HCT116 (cell line): ENCODE measurements around the gene ESD. TPM values are rescaled to one million over a fixed set of nuclear protein-coding genes. Genes with fewer than 3 reads are reported as not detected.
"Not testable (repeated sequence)": the region's sequence is repeated elsewhere in the genome, so short reads cannot be mapped to it uniquely, and the experiment has no call there.

Source experiments
- ATAC-seq: fragments of 200-7000 bp; cut with Tn5 transposase; 2 replicates; pipeline ENCODE4 v1.9.1; 2020; ENCODE audit warnings: mild to moderate bottlenecking, moderate library complexity
- BruUV-seq: library from RNA; stranded (reverse); fragments of 400-500 nt; replicated peaks from 2 replicates; lab custom pipeline; 2021; lab: Mats Ljungman, UMichigan
- CTCF ChIA-PET: fragments of 300-600 bp; sonication (Branson Sonifier 250); formaldehyde crosslinking; loops from one replicate; lab custom pipeline; 2021; ENCODE audit warnings: antibody characterized with exemption; lab: Charles Lee
- POLR2A ChIA-PET: fragments of 300-600, 350-600 bp; sonication (Branson Sonifier 250); formaldehyde crosslinking; loops from one replicate; lab custom pipeline; 2021; ENCODE audit warnings: antibody characterized with exemption; lab: Charles Lee
- RAD21 ChIA-PET, 2 experiments: fragments of 300-600 bp; sonication (Branson Sonifier 250); formaldehyde crosslinking; loops; one replicate each; lab custom pipeline; 2023; ENCODE audit warnings: low total read pairs in 2 of 2; ENCODE audit not compliant: uncharacterized antibody in 2 of 2, unreplicated experiment in 2 of 2, low non-redundant PET in 1 of 2; lab: Charles Lee
- DNase-seq: peaks from one replicate; pipeline ENCODE4 v3.0.0-alpha.2; 2010; ENCODE audit warnings: low read depth, low spot score
- H2AFZ ChIP-seq: fragments of 200-600 bp; shearing (Covaris generic), sonication (generic); 2 replicates; pipeline ENCODE4 v1.6.1; 2017; ENCODE audit warnings: low read depth, mixed run types, mixed read lengths, antibody characterized with exemption, low read length; ENCODE audit not compliant: poor library complexity, severe bottlenecking
- H3K27ac ChIP-seq: 2 replicates; pipeline ENCODE4 v1.5.1; 2012; ENCODE audit warnings: low read depth, low read length
- H3K27me3 ChIP-seq: fragments of 200-600 bp; sonication (generic); 2 replicates; pipeline ENCODE4 v1.6.1; 2016; ENCODE audit warnings: mixed run types, low read length, mixed read lengths; ENCODE audit not compliant: insufficient read depth
- H3K36me3 ChIP-seq, 2 experiments: fragments of 200-500 bp in 1 of 2; fragments of 200-600 bp in 1 of 2; sonication (Bioruptor generic) in 1 of 2; sonication (generic) in 1 of 2; 2 replicates each; pipeline versions ENCODE4 v1.5.1 to v1.6.1; 2014 to 2016; ENCODE audit warnings: low read length in 2 of 2, inconsistent platforms in 1 of 2, mixed read lengths in 1 of 2, mixed run types in 1 of 2; ENCODE audit not compliant: insufficient read depth in 2 of 2, control insufficient read depth in 1 of 2
- H3K4me1 ChIP-seq, 2 experiments: fragments of 200-600 bp in 1 of 2; sonication (generic) in 1 of 2; 2 replicates each; pipeline versions ENCODE4 v1.5.1 to v1.6.1; 2012 to 2017; ENCODE audit warnings: low read length in 2 of 2, inconsistent platforms in 1 of 2, mild to moderate bottlenecking in 1 of 2, mixed read lengths in 1 of 2, mixed run types in 1 of 2, moderate library complexity in 1 of 2; ENCODE audit not compliant: insufficient read depth in 2 of 2, control insufficient read depth in 1 of 2
- H3K4me2 ChIP-seq: fragments of 200-600 bp; sonication (generic); 2 replicates; pipeline ENCODE4 v1.6.1; 2017; ENCODE audit warnings: mixed run types, low read length, mixed read lengths
- H3K4me3 ChIP-seq, 2 experiments: fragments of 200-600 bp in 1 of 2; sonication (generic) in 1 of 2; replicated peaks in 1 of 2; 2 replicates each; pipeline ENCODE4 v1.5.1; 2011 to 2016; ENCODE audit warnings: low read length in 2 of 2, control low read depth in 1 of 2, low read depth in 1 of 2, mild to moderate bottlenecking in 1 of 2, mixed read lengths in 1 of 2, mixed run types in 1 of 2
- H3K79me2 ChIP-seq: fragments of 200-600 bp; sonication (generic); 2 replicates; pipeline ENCODE4 v1.6.1; 2017; ENCODE audit warnings: mild to moderate bottlenecking, mixed run types, low read length, moderate library complexity, mixed read lengths; ENCODE audit not compliant: insufficient read depth
- H3K9ac ChIP-seq: fragments of 200-600 bp; sonication (generic); 2 replicates; pipeline ENCODE4 v1.6.1; 2016; ENCODE audit warnings: low read length, mixed read lengths
- H3K9me2 ChIP-seq: fragments of 200-600 bp; sonication (generic), shearing (Covaris generic); 2 replicates; pipeline ENCODE4 v1.6.1; 2017; ENCODE audit warnings: mixed run types, mild to moderate bottlenecking, moderate library complexity; ENCODE audit not compliant: insufficient read depth
- H3K9me3 ChIP-seq, 2 experiments: fragments of 200-500 bp in 1 of 2; fragments of 200-600 bp in 1 of 2; sonication (Bioruptor generic) in 1 of 2; sonication (generic) in 1 of 2; 2 replicates each; pipeline ENCODE4 v1.6.1; 2014 to 2017; ENCODE audit warnings: low read length in 2 of 2, mixed read lengths in 2 of 2, inconsistent platforms in 1 of 2, low read depth in 1 of 2, mild to moderate bottlenecking in 1 of 2, mixed run types in 1 of 2, moderate library complexity in 1 of 2; ENCODE audit not compliant: control insufficient read depth in 1 of 2, insufficient read depth in 1 of 2
- H4K20me1 ChIP-seq: fragments of 200-600 bp; sonication (generic), shearing (Covaris generic); 2 replicates; pipeline ENCODE4 v1.6.1; 2017; ENCODE audit warnings: mixed run types, mild to moderate bottlenecking, moderate library complexity; ENCODE audit not compliant: insufficient read depth
- CBX3 ChIP-seq: IDR thresholded peaks from 2 replicates; pipeline ENCODE4 v1.6.1; 2012; ENCODE audit warnings: low read depth
- CEBPB ChIP-seq: IDR thresholded peaks from 2 replicates; pipeline ENCODE4 v1.6.1; 2012; ENCODE audit warnings: low read depth
- FOSL1 ChIP-seq: IDR thresholded peaks from 2 replicates; pipeline ENCODE4 v1.6.1; 2012; ENCODE audit warnings: low read depth
- POLR2A ChIP-seq: IDR thresholded peaks from 2 replicates; pipeline ENCODE4 v1.7.0; 2011; ENCODE audit warnings: borderline replicate concordance; ENCODE audit not compliant: insufficient read depth, insufficient read length; ENCODE audit errors: extremely low read depth
- POLR2AphosphoS5 ChIP-seq: IDR thresholded peaks from 2 replicates; pipeline ENCODE4 v1.6.1; 2011; ENCODE audit warnings: mild to moderate bottlenecking, low read depth, low read length, moderate library complexity
- TCF7L2 ChIP-seq: IDR thresholded peaks from 2 replicates; pipeline ENCODE4 v1.7.0; 2011; ENCODE audit warnings: borderline replicate concordance, inconsistent platforms; ENCODE audit not compliant: insufficient read depth, insufficient read length; ENCODE audit errors: extremely low read depth
- YY1 ChIP-seq: IDR thresholded peaks from 2 replicates; pipeline ENCODE4 v1.6.1; 2011; ENCODE audit warnings: low read length, low read depth, moderate library complexity, mild to moderate bottlenecking; ENCODE audit not compliant: insufficient replicate concordance; ENCODE audit errors: extremely low read depth
- ZBTB33 ChIP-seq: IDR thresholded peaks from 2 replicates; pipeline ENCODE4 v1.6.1; 2011; ENCODE audit warnings: mild to moderate bottlenecking, low read length, moderate library complexity; ENCODE audit not compliant: insufficient replicate concordance; ENCODE audit errors: extremely low read depth
- ZNF274 ChIP-seq: fragments of 200-500 bp; sonication (Bioruptor generic); IDR thresholded peaks from 2 replicates; pipeline ENCODE4 v1.6.1; 2014; ENCODE audit warnings: mild to moderate bottlenecking, low read depth, low read length, inconsistent platforms
- intact Hi-C: fragments of 100-400 bp; cut with micrococcal nuclease; formaldehyde crosslinking; loops from 2 replicates; pipeline ENCODE4 v1.10.0; 2022
- total RNA-seq: library from RNA; stranded (reverse); gene quantifications from one replicate; pipeline ENCODE4 v1.2.1, GENCODE V29; 2021; ENCODE audit not compliant: unreplicated experiment

Gene ESD
- total RNA-seq, 1 experiment from 2014 or later: 111 TPM

GRCh38 chr13:46771693-46772092 lies 25.3 kb downstream of the ESD start (continued):
- no peak for TF ChIP-seq ZBTB33
- no peak for TF ChIP-seq POLR2AphosphoS5
- TF ChIP-seq CBX3: no peak
- no peak for TF ChIP-seq TCF7L2
- no peak for TF ChIP-seq CEBPB
- no peak for TF ChIP-seq ZNF274
- TF ChIP-seq FOSL1: no peak
- no peak for TF ChIP-seq POLR2A
- TF ChIP-seq YY1: no peak

DNA sequence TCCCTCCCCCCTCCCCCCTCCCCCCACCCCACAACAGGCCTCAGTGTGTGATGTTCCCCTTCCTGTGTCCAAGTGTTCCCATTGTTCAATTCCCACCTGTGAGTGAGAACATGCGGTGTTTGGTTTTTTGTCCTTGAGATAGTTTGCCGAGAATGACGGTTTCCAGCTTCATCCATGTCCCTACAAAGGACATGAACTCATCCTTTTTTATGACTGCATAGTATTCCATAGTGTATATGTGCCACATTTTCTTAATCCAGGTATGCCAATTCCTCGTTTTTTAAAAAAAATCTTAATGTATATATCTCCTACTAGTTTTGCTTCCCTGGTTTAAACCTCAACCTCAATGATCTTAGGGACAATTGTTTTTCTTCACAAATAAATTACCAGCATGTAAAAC lies 27.0 kb downstream of the ESD start:
- ATAC-seq, intact Hi-C loops, H3K79me2 ChIP-seq, H3K4me3 ChIP-seq, H3K9me3 ChIP-seq, RAD21 ChIA-PET, H3K9me2 ChIP-seq, H3K4me1 ChIP-seq, H3K27ac ChIP-seq, H3K4me2 ChIP-seq, H3K36me3 ChIP-seq, DNase-seq, H2AFZ ChIP-seq, CTCF ChIA-PET, BruUV-seq, H3K9ac ChIP-seq, H4K20me1 ChIP-seq, H3K27me3 ChIP-seq: not testable (repeated sequence)
- POLR2A ChIA-PET: interaction anchor here (0.6 kb wide), 1 partner anchor 406 kb away, joined by 3 read pairs; no protein-coding TSS in a partner anchor
